ENCODE data around the gene CRCP. TPM values are rescaled to one million over a fixed set of nuclear protein-coding genes. Genes with fewer than 3 reads are reported as not detected.
A peak's percentile ranks its signal among the peaks of the same experiment; 100 is the strongest.

The CRCP gene
- total and polyA plus RNA-seq, 2 of the 13 experiments (the other 11 are each of a cell fraction or from before 2014, with no cell fraction given) = 22.7 to 31.0 TPM

GRCh38 chr7:66157060-66157459 lies 42.4 kb downstream of the CRCP start:
- ATAC-seq (no peak), DNase-seq (ENCODE audit: low spot score) (no peak), FAIRE-seq (no peak)
- no peak for TF ChIP-seq ZNF33B (CRISPR knock-in tag; IDR thresholded peaks at IDR 0.05)
- TF ChIP-seq SIX4 (CRISPR knock-in tag; IDR thresholded peaks at IDR 0.05) = no peak
- TF ChIP-seq MAFF (IDR thresholded peaks at IDR 0.05; ENCODE audit: low read depth, low read length) = peak; percentile 77
- TF ChIP-seq BRD4 (CRISPR knock-in tag; IDR thresholded peaks at IDR 0.05) = no peak
- TF ChIP-seq ZNF121 (CRISPR knock-in tag; IDR thresholded peaks at IDR 0.05) = no peak
- TF ChIP-seq PPARG (CRISPR knock-in tag; conservative IDR thresholded peaks at IDR 0.05) = no peak
- peak; percentile 67 to 85 for TF ChIP-seq MAFK (conservative IDR thresholded peaks at IDR 0.05 in 1 of 2, IDR thresholded peaks at IDR 0.05 in 1 of 2; ENCODE audit: low read length in 2 of 2)
- TF ChIP-seq RORA (CRISPR knock-in tag; IDR thresholded peaks at IDR 0.05) = no peak
- no peak for TF ChIP-seq ZNF17 (CRISPR knock-in tag; IDR thresholded peaks at IDR 0.05)
- no peak for TF ChIP-seq ZNF709 (CRISPR knock-in tag; IDR thresholded peaks at IDR 0.05)
- Histone ChIP-seq H3K27me3 (ENCODE audit: control insufficient read depth in 1 of 2, insufficient read depth in 2 of 2, low read length in 2 of 2) (no peaks in the 10 kb centered on the region), H3K9me3 (ENCODE audit: low read length) (no peaks in the 10 kb centered on the region), H3K79me2 (ENCODE audit: insufficient read depth, low read length) (no peaks in the 10 kb centered on the region), H4K20me1 (ENCODE audit: insufficient read depth, low read length) (no peaks in the 10 kb centered on the region), H2AFZ (ENCODE audit: low read length) (no peak overlapping the region), H3K4me1 (ENCODE audit: insufficient read depth, low read length) (no peaks in the 10 kb centered on the region), H3K4me3 (replicated peaks in 1 of 3; ENCODE audit: insufficient read depth in 1 of 3, low read depth in 2 of 3, low read length in 3 of 3) (no peak overlapping the region), H3K4me2 (ENCODE audit: low read depth, low read length) (no peak overlapping the region), H3K9ac (ENCODE audit: insufficient read depth, low read depth, low read length) (no peak overlapping the region), H3K36me3 (replicated peaks in 1 of 2; ENCODE audit: control insufficient read depth in 1 of 2, insufficient read depth in 2 of 2, low read length in 2 of 2) (peaks cover 12 to 27% of the 10 kb centered on the region in 2 experiments), H3K27ac (ENCODE audit: extremely low read length, insufficient read depth, low read length) (no peak overlapping the region)
- in situ Hi-C loops (cut with HindIII; ENCODE audit: extremely low pct_ligation_motif_present, low pct_unique_long_range_greater_than_20kb) = no loop called here
- WGBS (ENCODE audit: low lambda C conversion rate) = 97% methylated on average over 3 of the region's 3 CpGs
- intact Hi-C loops (cut with micrococcal nuclease; ENCODE audit: unreplicated experiment) = no loop called here
- POLR2A ChIA-PET = no interaction called here
- CTCF ChIA-PET (ENCODE audit: low intra/inter-chr PET ratio, low total read pairs) = no interaction called here
- BruUV-seq (replicated peaks) = no TSS peak

GRCh38 chr7:66162622-66163021 lies 48.0 kb downstream of the CRCP start:
- H3K27me3 ChIP-seq (ENCODE audit: control insufficient read depth in 1 of 2, insufficient read depth in 2 of 2, low read length in 2 of 2) = no peaks in the 10 kb centered on the region
- H3K4me2 ChIP-seq (ENCODE audit: low read depth, low read length) = no peak overlapping the region
- intact Hi-C loops (cut with micrococcal nuclease; ENCODE audit: unreplicated experiment) (no loop called here), in situ Hi-C loops (cut with HindIII; ENCODE audit: extremely low pct_ligation_motif_present, low pct_unique_long_range_greater_than_20kb) (no loop called here)
- FAIRE-seq = no peak
- H2AFZ ChIP-seq (ENCODE audit: low read length) = no peak overlapping the region
- BruUV-seq (replicated peaks) = no TSS peak
- H3K9me3 ChIP-seq (ENCODE audit: low read length) = no peaks in the 10 kb centered on the region
- H3K79me2 ChIP-seq (ENCODE audit: insufficient read depth, low read length) = no peaks in the 10 kb centered on the region
- CTCF ChIA-PET (ENCODE audit: low intra/inter-chr PET ratio, low total read pairs) = no interaction called here
- POLR2A ChIA-PET = no interaction called here
- no peak overlapping the region for H3K27ac ChIP-seq (ENCODE audit: extremely low read length, insufficient read depth, low read length)
- ATAC-seq = no peak
- DNase-seq (ENCODE audit: low spot score) = no peak
- H4K20me1 ChIP-seq (ENCODE audit: insufficient read depth, low read length) = no peaks in the 10 kb centered on the region
- H3K36me3 ChIP-seq (replicated peaks in 1 of 2; ENCODE audit: control insufficient read depth in 1 of 2, insufficient read depth in 2 of 2, low read length in 2 of 2) = no peaks in the 10 kb centered on the region; a peak in 1 of 5 replicates
- WGBS (ENCODE audit: low lambda C conversion rate) = 99% methylated on average over 4 of the region's 4 CpGs
- peaks cover 14% of the 10 kb centered on the region for H3K4me1 ChIP-seq (ENCODE audit: insufficient read depth, low read length)
- H3K9ac ChIP-seq (ENCODE audit: insufficient read depth, low read depth, low read length) = no peak overlapping the region
- no peak overlapping the region for H3K4me3 ChIP-seq (replicated peaks in 1 of 3; ENCODE audit: insufficient read depth in 1 of 3, low read depth in 2 of 3, low read length in 3 of 3)
- TF ChIP-seq, protein P1, sequence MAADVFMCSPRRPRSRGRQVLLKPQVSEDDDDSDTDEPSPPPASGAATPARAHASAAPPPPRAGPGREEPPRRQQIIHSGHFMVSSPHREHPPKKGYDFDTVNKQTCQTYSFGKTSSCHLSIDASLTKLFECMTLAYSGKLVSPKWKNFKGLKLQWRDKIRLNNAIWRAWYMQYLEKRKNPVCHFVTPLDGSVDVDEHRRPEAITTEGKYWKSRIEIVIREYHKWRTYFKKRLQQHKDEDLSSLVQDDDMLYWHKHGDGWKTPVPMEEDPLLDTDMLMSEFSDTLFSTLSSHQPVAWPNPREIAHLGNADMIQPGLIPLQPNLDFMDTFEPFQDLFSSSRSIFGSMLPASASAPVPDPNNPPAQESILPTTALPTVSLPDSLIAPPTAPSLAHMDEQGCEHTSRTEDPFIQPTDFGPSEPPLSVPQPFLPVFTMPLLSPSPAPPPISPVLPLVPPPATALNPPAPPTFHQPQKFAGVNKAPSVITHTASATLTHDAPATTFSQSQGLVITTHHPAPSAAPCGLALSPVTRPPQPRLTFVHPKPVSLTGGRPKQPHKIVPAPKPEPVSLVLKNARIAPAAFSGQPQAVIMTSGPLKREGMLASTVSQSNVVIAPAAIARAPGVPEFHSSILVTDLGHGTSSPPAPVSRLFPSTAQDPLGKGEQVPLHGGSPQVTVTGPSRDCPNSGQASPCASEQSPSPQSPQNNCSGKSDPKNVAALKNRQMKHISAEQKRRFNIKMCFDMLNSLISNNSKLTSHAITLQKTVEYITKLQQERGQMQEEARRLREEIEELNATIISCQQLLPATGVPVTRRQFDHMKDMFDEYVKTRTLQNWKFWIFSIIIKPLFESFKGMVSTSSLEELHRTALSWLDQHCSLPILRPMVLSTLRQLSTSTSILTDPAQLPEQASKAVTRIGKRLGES (CRISPR knock-in tag; IDR thresholded peaks at IDR 0.05; ENCODE audit: borderline replicate concordance) = no peak
- TF ChIP-seq ZEB1 (IDR thresholded peaks at IDR 0.05; ENCODE audit: insufficient replicate concordance, low read depth) = no peak
- TF ChIP-seq MTF2 (CRISPR knock-in tag; IDR thresholded peaks at IDR 0.05; ENCODE audit: borderline replicate concordance) = no peak
- no peak for TF ChIP-seq KMT2A (CRISPR knock-in tag; IDR thresholded peaks at IDR 0.05)
- no peak for TF ChIP-seq FOXA1 (IDR thresholded peaks at IDR 0.05)
- no peak for TF ChIP-seq FOXA1 (CRISPR knock-in tag; IDR thresholded peaks at IDR 0.05)
- no peak for TF ChIP-seq PAWR (CRISPR knock-in tag; IDR thresholded peaks at IDR 0.05; ENCODE audit: borderline replicate concordance)
- TF ChIP-seq ZNF282 (IDR thresholded peaks at IDR 0.05; ENCODE audit: partially characterized antibody) = no peak
- no peak for TF ChIP-seq ZNF136 (CRISPR knock-in tag; IDR thresholded peaks at IDR 0.05; ENCODE audit: low read depth)

All from HepG2 (cell line).